HepG2 (cell line): Measurements from ENCODE around the gene NPTXR. TPM values are rescaled to one million over a fixed set of nuclear protein-coding genes. Genes with fewer than 3 reads are reported as not detected.

Source experiments
- EHMT2 ChIP-seq: fragments of 200-600 bp; sonication (generic); IDR thresholded peaks from 2 replicates; pipeline ENCODE4 v1.7.0; 2017; ENCODE audit warnings: antibody characterized with exemption, low read depth, low read length, borderline replicate concordance
- IRF2 ChIP-seq: IDR thresholded peaks from 2 replicates; pipeline ENCODE4 v1.6.1; 2018; ENCODE audit warnings: missing genetic modification reagents, missing compliant biosample characterization
- KAT7 ChIP-seq: IDR thresholded peaks from 2 replicates; pipeline ENCODE4 v1.6.1; 2018; ENCODE audit warnings: borderline replicate concordance, missing compliant biosample characterization
- MED1 ChIP-seq: sonication (generic); formaldehyde crosslinking; IDR thresholded peaks from 2 replicates; pipeline ENCODE4 v1.4.0; 2020; ENCODE audit warnings: missing genetic modification reagents
- MEIS1 ChIP-seq: sonication (generic); formaldehyde crosslinking; IDR thresholded peaks from 2 replicates; pipeline ENCODE4 v1.9.0; 2021; ENCODE audit warnings: mild to moderate bottlenecking, missing genetic modification reagents, moderate library complexity, borderline replicate concordance
- MYC ChIP-seq: sonication (generic); formaldehyde crosslinking; IDR thresholded peaks from 2 replicates; pipeline ENCODE4 v1.9.0; 2021; ENCODE audit warnings: missing genetic modification reagents, borderline replicate concordance
- SOX13 ChIP-seq, 3 experiments: fragments of 450-650 bp in 1 of 3; sonication (generic) in 1 of 3; formaldehyde crosslinking in 1 of 3; IDR thresholded peaks in 2 of 3; conservative IDR thresholded peaks in 1 of 3; 2 replicates each; pipeline versions ENCODE4 v1.5.0 to v1.6.1; 2016 to 2020; ENCODE audit warnings: antibody characterized with exemption in 1 of 3, mild to moderate bottlenecking in 1 of 3, missing compliant biosample characterization in 1 of 3, missing genetic modification reagents in 1 of 3, moderate library complexity in 1 of 3
- SOX5 ChIP-seq: IDR thresholded peaks from 2 replicates; pipeline ENCODE4 v1.6.1; 2016; ENCODE audit warnings: borderline replicate concordance
- SRSF1 ChIP-seq: fragments of 200-400 bp; formaldehyde crosslinking; optimal IDR thresholded peaks from 2 replicates; pipeline ENCODE3; 2017; ENCODE audit warnings: mild to moderate bottlenecking, low read depth, low read length, moderate library complexity
- TMF1 ChIP-seq: sonication (generic); formaldehyde crosslinking; IDR thresholded peaks from 2 replicates; pipeline ENCODE4 v1.8.1; 2022; ENCODE audit warnings: low read depth, missing genetic modification reagents
- WIZ ChIP-seq: sonication (generic); formaldehyde crosslinking; IDR thresholded peaks from 2 replicates; pipeline ENCODE4 v1.5.1; 2020; ENCODE audit warnings: mild to moderate bottlenecking, missing genetic modification reagents
- XRCC5 ChIP-seq: fragments of 200-400 bp; formaldehyde crosslinking; optimal IDR thresholded peaks from 2 replicates; pipeline ENCODE3; 2017; ENCODE audit warnings: mild to moderate bottlenecking, low read length
- ZBTB7B ChIP-seq: sonication (generic); formaldehyde crosslinking; IDR thresholded peaks from 2 replicates; pipeline ENCODE4 v1.4.0; 2020; ENCODE audit warnings: missing genetic modification reagents
- ZNF329 ChIP-seq: sonication (generic); formaldehyde crosslinking; IDR thresholded peaks from 2 replicates; pipeline ENCODE4 v1.9.0; 2021; ENCODE audit warnings: low read depth, mild to moderate bottlenecking, missing genetic modification reagents
- ZNF766 ChIP-seq: sonication (generic); formaldehyde crosslinking; IDR thresholded peaks from 2 replicates; pipeline ENCODE4 v1.5.0; 2020; ENCODE audit warnings: missing genetic modification reagents, borderline replicate concordance
- ZNF772 ChIP-seq: sonication (generic); formaldehyde crosslinking; IDR thresholded peaks from 2 replicates; pipeline ENCODE4 v1.5.0; 2020; ENCODE audit warnings: mild to moderate bottlenecking, missing genetic modification reagents
- ZNF777 ChIP-seq: sonication (generic); formaldehyde crosslinking; IDR thresholded peaks from 2 replicates; pipeline ENCODE4 v1.4.0; 2020; ENCODE audit warnings: missing genetic modification reagents
- ZNF781 ChIP-seq: sonication (generic); formaldehyde crosslinking; IDR thresholded peaks from 2 replicates; pipeline ENCODE4 v1.5.1; 2020; ENCODE audit warnings: borderline replicate concordance, mild to moderate bottlenecking, missing genetic modification reagents; ENCODE audit errors: not compliant biosample characterization
- polyA plus RNA-seq, 8 experiments: library from polyadenylated mRNA; depleted of rRNA in 3 of 8; stranded (reverse) in 7 of 8; unstranded in 1 of 8; fragments of >200 nt; fragmentation: Illumina TruSeq in 4 of 8; extraction: Trizol in 4 of 8; gene quantifications; 2 replicates each; pipeline versions ENCODE4 v1.2.1 to v1.2.3, GENCODE V29; 2011 to 2016; ENCODE audit warnings: low read depth in 4 of 8, missing spikeins in 1 of 8, mixed read lengths in 1 of 8; ENCODE audit not compliant: insufficient read depth in 1 of 8
- total RNA-seq, 5 experiments: library from RNA; depleted of rRNA; stranded (reverse); fragments of >200 nt; fragmentation: Illumina TruSeq; extraction: Trizol; gene quantifications; 2 replicates each; pipeline ENCODE4 v1.2.3, GENCODE V29; 2016; ENCODE audit warnings: low read depth in 1 of 5
- TF ChIP-seq, protein P1 (sequence below): sonication (generic); formaldehyde crosslinking; IDR thresholded peaks from 2 replicates; pipeline ENCODE4 v1.4.0; 2020; ENCODE audit warnings: missing genetic modification reagents
- TF ChIP-seq, protein P2 (sequence below): sonication (generic); formaldehyde crosslinking; conservative IDR thresholded peaks from 2 replicates; pipeline ENCODE4 v1.8.0; 2022; ENCODE audit warnings: mild to moderate bottlenecking, moderate library complexity, missing genetic modification reagents
- TF ChIP-seq, protein P3 (sequence below): sonication (generic); formaldehyde crosslinking; IDR thresholded peaks from 2 replicates; pipeline ENCODE4 v1.8.1; 2022; ENCODE audit warnings: mild to moderate bottlenecking, missing genetic modification reagents
- TF ChIP-seq, protein P4 (sequence below): sonication (generic); formaldehyde crosslinking; IDR thresholded peaks from 2 replicates; pipeline ENCODE4 v1.8.0; 2022; ENCODE audit warnings: mild to moderate bottlenecking, missing genetic modification reagents, moderate library complexity

NPTXR gene
- total and polyA plus RNA-seq, 2 of the 13 experiments (the other 11 are each of a cell fraction or from before 2014, with no cell fraction given) = 2.6 to 4.8 TPM

DNA sequence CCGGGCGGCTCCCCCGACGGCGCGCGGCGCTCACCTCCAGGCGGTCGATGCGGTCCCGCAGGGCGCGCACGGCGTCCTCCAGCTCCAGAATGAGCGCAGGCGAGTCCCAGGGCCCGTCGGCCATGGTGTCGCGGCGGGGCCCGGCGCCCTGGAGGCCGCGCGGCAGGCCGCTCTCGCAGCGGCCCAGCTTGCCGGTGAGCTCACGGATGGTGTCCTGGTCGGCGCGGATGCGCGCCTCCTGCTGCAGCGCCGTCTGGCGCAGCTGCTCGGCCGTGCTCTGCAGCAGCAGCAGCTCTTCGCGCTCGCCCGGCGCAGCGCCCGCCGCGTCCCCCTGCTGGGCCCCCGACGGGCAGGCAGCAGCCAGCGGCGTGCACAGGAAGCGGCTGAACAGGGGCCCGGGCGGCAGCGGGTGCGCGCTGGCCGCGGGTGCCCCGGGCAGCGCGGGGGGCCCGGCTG, 599 bp downstream of the NPTXR start (continued):
- TF ChIP-seq KAT7 (CRISPR knock-in tag) (0 out of 2 replicates have a peak, but pooled peaks have one; percentile 31), IRF2 (CRISPR knock-in tag) (no peak), XRCC5 (peak; percentile 47), TMF1 (CRISPR knock-in tag) (no peak), MYC (0 out of 2 replicates have a peak, but pooled peaks have one; percentile 55), MEIS1 (CRISPR knock-in tag) (0 out of 2 replicates have a peak, but pooled peaks have one; percentile 17), MED1 (CRISPR knock-in tag) (peak; percentile 47; the same call in 1 of the 2 replicates), WIZ (CRISPR knock-in tag) (no peak), SOX13 (IDR thresholded peaks at IDR 0.05) (no peak), SOX13 (CRISPR knock-in tag; conservative IDR thresholded peaks at IDR 0.05 in 1 of 2, IDR thresholded peaks at IDR 0.05 in 1 of 2) (no peak), SOX5 (CRISPR knock-in tag) (no peak), EHMT2 (no peak), ZNF777 (CRISPR knock-in tag) (peak; percentile 100), SRSF1 (peak; percentile 4), ZBTB7B (CRISPR knock-in tag) (0 out of 2 replicates have a peak, but pooled peaks have one; percentile 25), ZNF766 (CRISPR knock-in tag) (peak; percentile 31; the same call in 1 of the 2 replicates), ZNF781 (no peak), ZNF772 (CRISPR knock-in tag) (peak; percentile 27; the same call in 1 of the 2 replicates), ZNF329 (CRISPR knock-in tag) (0 out of 2 replicates have a peak, but pooled peaks have one; percentile 18)
- TF ChIP-seq, protein P1, sequence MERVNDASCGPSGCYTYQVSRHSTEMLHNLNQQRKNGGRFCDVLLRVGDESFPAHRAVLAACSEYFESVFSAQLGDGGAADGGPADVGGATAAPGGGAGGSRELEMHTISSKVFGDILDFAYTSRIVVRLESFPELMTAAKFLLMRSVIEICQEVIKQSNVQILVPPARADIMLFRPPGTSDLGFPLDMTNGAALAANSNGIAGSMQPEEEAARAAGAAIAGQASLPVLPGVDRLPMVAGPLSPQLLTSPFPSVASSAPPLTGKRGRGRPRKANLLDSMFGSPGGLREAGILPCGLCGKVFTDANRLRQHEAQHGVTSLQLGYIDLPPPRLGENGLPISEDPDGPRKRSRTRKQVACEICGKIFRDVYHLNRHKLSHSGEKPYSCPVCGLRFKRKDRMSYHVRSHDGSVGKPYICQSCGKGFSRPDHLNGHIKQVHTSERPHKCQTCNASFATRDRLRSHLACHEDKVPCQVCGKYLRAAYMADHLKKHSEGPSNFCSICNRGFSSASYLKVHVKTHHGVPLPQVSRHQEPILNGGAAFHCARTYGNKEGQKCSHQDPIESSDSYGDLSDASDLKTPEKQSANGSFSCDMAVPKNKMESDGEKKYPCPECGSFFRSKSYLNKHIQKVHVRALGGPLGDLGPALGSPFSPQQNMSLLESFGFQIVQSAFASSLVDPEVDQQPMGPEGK (CRISPR knock-in tag) = peak; percentile 48; the same call in 1 of the 2 replicates
- TF ChIP-seq, protein P2, sequence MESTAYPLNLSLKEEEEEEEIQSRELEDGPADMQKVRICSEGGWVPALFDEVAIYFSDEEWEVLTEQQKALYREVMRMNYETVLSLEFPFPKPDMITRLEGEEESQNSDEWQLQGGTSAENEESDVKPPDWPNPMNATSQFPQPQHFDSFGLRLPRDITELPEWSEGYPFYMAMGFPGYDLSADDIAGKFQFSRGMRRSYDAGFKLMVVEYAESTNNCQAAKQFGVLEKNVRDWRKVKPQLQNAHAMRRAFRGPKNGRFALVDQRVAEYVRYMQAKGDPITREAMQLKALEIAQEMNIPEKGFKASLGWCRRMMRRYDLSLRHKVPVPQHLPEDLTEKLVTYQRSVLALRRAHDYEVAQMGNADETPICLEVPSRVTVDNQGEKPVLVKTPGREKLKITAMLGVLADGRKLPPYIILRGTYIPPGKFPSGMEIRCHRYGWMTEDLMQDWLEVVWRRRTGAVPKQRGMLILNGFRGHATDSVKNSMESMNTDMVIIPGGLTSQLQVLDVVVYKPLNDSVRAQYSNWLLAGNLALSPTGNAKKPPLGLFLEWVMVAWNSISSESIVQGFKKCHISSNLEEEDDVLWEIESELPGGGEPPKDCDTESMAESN = peak; percentile 46; the same call in 1 of the 2 replicates
- TF ChIP-seq, protein P3, sequence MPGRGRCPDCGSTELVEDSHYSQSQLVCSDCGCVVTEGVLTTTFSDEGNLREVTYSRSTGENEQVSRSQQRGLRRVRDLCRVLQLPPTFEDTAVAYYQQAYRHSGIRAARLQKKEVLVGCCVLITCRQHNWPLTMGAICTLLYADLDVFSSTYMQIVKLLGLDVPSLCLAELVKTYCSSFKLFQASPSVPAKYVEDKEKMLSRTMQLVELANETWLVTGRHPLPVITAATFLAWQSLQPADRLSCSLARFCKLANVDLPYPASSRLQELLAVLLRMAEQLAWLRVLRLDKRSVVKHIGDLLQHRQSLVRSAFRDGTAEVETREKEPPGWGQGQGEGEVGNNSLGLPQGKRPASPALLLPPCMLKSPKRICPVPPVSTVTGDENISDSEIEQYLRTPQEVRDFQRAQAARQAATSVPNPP (CRISPR knock-in tag) = no peak
- TF ChIP-seq, protein P4, sequence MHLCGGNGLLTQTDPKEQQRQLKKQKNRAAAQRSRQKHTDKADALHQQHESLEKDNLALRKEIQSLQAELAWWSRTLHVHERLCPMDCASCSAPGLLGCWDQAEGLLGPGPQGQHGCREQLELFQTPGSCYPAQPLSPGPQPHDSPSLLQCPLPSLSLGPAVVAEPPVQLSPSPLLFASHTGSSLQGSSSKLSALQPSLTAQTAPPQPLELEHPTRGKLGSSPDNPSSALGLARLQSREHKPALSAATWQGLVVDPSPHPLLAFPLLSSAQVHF = 0 out of 2 replicates have a peak, but pooled peaks have one; percentile 47
